Lower lobe of right lung (tissue), 2 donors: ENCODE measurements around the gene IL17RD. TPM values are rescaled to one million over a fixed set of nuclear protein-coding genes. Genes with fewer than 3 reads are reported as not detected.

Source experiments
- ATAC-seq, 2 donors: fragments of 200-7000 bp; cut with Tn5 transposase; one replicate each; pipeline ENCODE4 v1.9.1; 2020 to 2022; ENCODE audit warnings: mild to moderate bottlenecking in 2 of 2, moderate library complexity in 2 of 2
- DNase-seq: peaks from one replicate; pipeline ENCODE4 v3.0.0-alpha.2; 2020
- H3K27ac ChIP-seq: fragments of 200-600 bp; one replicate; pipeline ENCODE4 v1.8.0; 2022
- H3K27me3 ChIP-seq: fragments of 200-600 bp; one replicate; pipeline ENCODE4 v1.8.0; 2022; ENCODE audit warnings: low read depth
- H3K36me3 ChIP-seq: fragments of 200-600 bp; one replicate; pipeline ENCODE4 v1.8.0; 2022; ENCODE audit warnings: mild to moderate bottlenecking
- H3K4me1 ChIP-seq: fragments of 200-600 bp; one replicate; pipeline ENCODE4 v1.8.0; 2022
- H3K4me3 ChIP-seq: fragments of 200-600 bp; one replicate; pipeline ENCODE4 v1.8.0; 2022; ENCODE audit warnings: mild to moderate bottlenecking
- H3K9me3 ChIP-seq: fragments of 200-600 bp; one replicate; pipeline ENCODE4 v1.8.0; 2022
- intact Hi-C: fragments of 100-400 bp; cut with DNase I; formaldehyde crosslinking; loops from one replicate; pipeline ENCODE4 v1.11.0; 2022
- total RNA-seq: library from RNA; stranded (reverse); fragmentation: NEBNext Ultra II Directional; extraction: Animal tissue kit (Norgen Biotek cat#: 25700); gene quantifications from one replicate; pipeline ENCODE4 v1.2.1, GENCODE V29; 2021
- TF ChIP-seq, protein P1 (sequence below): fragments of 200-600 bp; IDR thresholded peaks from one replicate; pipeline ENCODE4 v1.8.0; 2022; ENCODE audit warnings: antibody characterized with exemption, mild to moderate bottlenecking
- donor health status: DM: no; HTN: yes; CAD: no; lungs with severe emphysema.

The IL17RD gene
- total RNA-seq, 1 donor from 2014 or later = 2.4 TPM

- Histone ChIP-seq H3K4me3 (no peak overlapping the region), H3K36me3 (no peaks in the 10 kb centered on the region), H3K27ac (no peak overlapping the region), H3K4me1 (no peaks in the 10 kb centered on the region), H3K27me3 (no peaks in the 10 kb centered on the region), H3K9me3 (no peaks in the 10 kb centered on the region)
- DNase-seq = no peak
- intact Hi-C loops = no loop called here
- no peak for ATAC-seq
- TF ChIP-seq, protein P1, sequence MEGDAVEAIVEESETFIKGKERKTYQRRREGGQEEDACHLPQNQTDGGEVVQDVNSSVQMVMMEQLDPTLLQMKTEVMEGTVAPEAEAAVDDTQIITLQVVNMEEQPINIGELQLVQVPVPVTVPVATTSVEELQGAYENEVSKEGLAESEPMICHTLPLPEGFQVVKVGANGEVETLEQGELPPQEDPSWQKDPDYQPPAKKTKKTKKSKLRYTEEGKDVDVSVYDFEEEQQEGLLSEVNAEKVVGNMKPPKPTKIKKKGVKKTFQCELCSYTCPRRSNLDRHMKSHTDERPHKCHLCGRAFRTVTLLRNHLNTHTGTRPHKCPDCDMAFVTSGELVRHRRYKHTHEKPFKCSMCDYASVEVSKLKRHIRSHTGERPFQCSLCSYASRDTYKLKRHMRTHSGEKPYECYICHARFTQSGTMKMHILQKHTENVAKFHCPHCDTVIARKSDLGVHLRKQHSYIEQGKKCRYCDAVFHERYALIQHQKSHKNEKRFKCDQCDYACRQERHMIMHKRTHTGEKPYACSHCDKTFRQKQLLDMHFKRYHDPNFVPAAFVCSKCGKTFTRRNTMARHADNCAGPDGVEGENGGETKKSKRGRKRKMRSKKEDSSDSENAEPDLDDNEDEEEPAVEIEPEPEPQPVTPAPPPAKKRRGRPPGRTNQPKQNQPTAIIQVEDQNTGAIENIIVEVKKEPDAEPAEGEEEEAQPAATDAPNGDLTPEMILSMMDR = no peak
These were observed 24.3 kb downstream of the IL17RD start for GRCh38 chr3:57140894-57141293.

- H3K4me1 ChIP-seq = no peaks in the 10 kb centered on the region
- intact Hi-C loops = no loop called here
- no peaks in the 10 kb centered on the region for H3K27me3 ChIP-seq
- TF ChIP-seq, protein P1 = no peak
- no peak overlapping the region for H3K4me3 ChIP-seq
- H3K9me3 ChIP-seq = no peaks in the 10 kb centered on the region
- no peak for DNase-seq
- H3K36me3 ChIP-seq = no peaks in the 10 kb centered on the region
- no peak overlapping the region for H3K27ac ChIP-seq
- no peak for ATAC-seq
These were observed 29.0 kb downstream of the IL17RD start for GRCh38 chr3:57135964-57136719.

- H3K4me1 ChIP-seq = no peaks in the 10 kb centered on the region
- TF ChIP-seq, protein P1 = no peak
- no peak overlapping the region for H3K27ac ChIP-seq
- no peaks in the 10 kb centered on the region for H3K27me3 ChIP-seq
- intact Hi-C loops = no loop called here
- ATAC-seq (no peak), DNase-seq (no peak)
- no peak overlapping the region for H3K4me3 ChIP-seq
- no peaks in the 10 kb centered on the region for H3K9me3 ChIP-seq
- H3K36me3 ChIP-seq = no peaks in the 10 kb centered on the region
These were observed 32.0 kb downstream of the IL17RD start for GRCh38 chr3:57133157-57133556.

- no peak for ATAC-seq
- Histone ChIP-seq H3K27me3 (no peaks in the 10 kb centered on the region), H3K27ac (no peak overlapping the region), H3K4me1 (no peaks in the 10 kb centered on the region), H3K36me3 (no peaks in the 10 kb centered on the region), H3K4me3 (no peak overlapping the region), H3K9me3 (no peaks in the 10 kb centered on the region)
- intact Hi-C loops = no loop called here
- TF ChIP-seq, protein P1 = no peak
- DNase-seq = no peak
These were observed 32.5 kb downstream of the IL17RD start for GRCh38 chr3:57132674-57133073.

DNA sequence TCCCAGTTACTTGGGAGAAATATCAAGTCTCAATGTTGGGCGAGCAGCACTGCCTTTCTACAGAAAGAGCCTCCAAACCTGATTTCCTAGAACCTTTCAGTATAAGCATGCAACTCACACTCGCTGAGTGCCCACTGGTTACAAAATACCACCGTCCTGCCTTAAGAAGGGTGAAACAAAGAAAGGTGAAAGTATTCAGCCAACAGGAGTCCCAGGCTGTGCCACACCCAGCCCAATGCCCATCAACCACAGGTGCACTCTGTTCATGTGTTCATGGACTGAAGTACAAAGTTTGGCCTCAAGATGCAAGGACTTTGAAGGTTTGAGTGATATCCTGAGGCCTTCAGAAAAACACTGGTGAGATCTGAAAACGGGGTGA is 34.0 kb downstream of the IL17RD start:
- TF ChIP-seq, protein P1 = no peak
- no peaks in the 10 kb centered on the region for H3K27me3 ChIP-seq
- no peaks in the 10 kb centered on the region for H3K9me3 ChIP-seq
- H3K4me3 ChIP-seq = no peak overlapping the region
- intact Hi-C loops = no loop called here
- no peak overlapping the region for H3K27ac ChIP-seq
- DNase-seq (no peak), ATAC-seq (no peak)
- H3K36me3 ChIP-seq = no peaks in the 10 kb centered on the region
- H3K4me1 ChIP-seq = no peaks in the 10 kb centered on the region
